GM10248 (cell line): Measurements from ENCODE around the gene AURKA.

Experiments used
- CTCF ChIA-PET: fragments of 300-600 bp; sonication (Branson Sonifier 250); formaldehyde crosslinking; extraction: SDS; loops from one replicate; lab custom pipeline; 2021; ENCODE audit warnings: antibody characterized with exemption; lab: Yijun Ruan, JAX
- POLR2A ChIA-PET: fragments of 350-650 bp; sonication (Branson Sonifier 250); formaldehyde crosslinking; extraction: SDS; loops from one replicate; lab custom pipeline; 2020; ENCODE audit warnings: antibody characterized with exemption; lab: Yijun Ruan, JAX
- DNase-seq: peaks from one replicate; pipeline ENCODE4 v3.0.0; 2012; ENCODE audit errors: extremely low spot score
- CTCF ChIP-seq: IDR thresholded peaks from 2 replicates; pipeline ENCODE4 v1.5.1; 2012; ENCODE audit warnings: mild to moderate bottlenecking, low read depth; ENCODE audit errors: extremely low read depth, missing control alignments, control extremely low read depth

The AURKA gene

GRCh38 chr20:56382696-56383095 lies 9.3 kb downstream of the AURKA start:
- ChIA-PET CTCF (interaction anchor here (0.7 to 1.8 kb wide), 5 partner anchors 8 to 18 kb away, joined by 3 to 5 read pairs (median 3); partner anchors contain the start of genes AURKA and CSTF1), POLR2A (no interaction called here)
- DNase-seq, result no peak
- TF ChIP-seq CTCF, result no peak

GRCh38 chr20:56381501-56381900 lies 10.5 kb downstream of the AURKA start:
- TF ChIP-seq CTCF, result no peak
- POLR2A ChIA-PET, result no interaction called here
- DNase-seq, result no peak
- CTCF ChIA-PET, result interaction anchor here (1.4 to 1.8 kb wide), 2 partner anchors 10 to 19 kb away, joined by 3 to 5 read pairs; no protein-coding TSS in a partner anchor

GRCh38 chr20:56380375-56380774 lies 11.6 kb downstream of the AURKA start:
- no peak for TF ChIP-seq CTCF
- ChIA-PET POLR2A (interaction anchor here (0.6 kb wide), 1 partner anchor 11 kb away, joined by 3 read pairs; the partner anchor contains the start of gene AURKA), CTCF (interaction anchor here (1.0 to 1.4 kb wide), 2 partner anchors 20 to 28 kb away, joined by 3 read pairs; no protein-coding TSS in a partner anchor)
- no peak for DNase-seq

GRCh38 chr20:56378386-56378785 lies 13.6 kb downstream of the AURKA start:
- POLR2A ChIA-PET, result no interaction called here
- no peak for DNase-seq
- TF ChIP-seq CTCF, result no peak
- CTCF ChIA-PET, result interaction anchor here (1.0 to 1.6 kb wide), 2 partner anchors 9 to 172 kb away, joined by 3 read pairs; no protein-coding TSS in a partner anchor

- no peak for DNase-seq
- CTCF ChIA-PET, result interaction anchor here (1.2 to 1.4 kb wide), 2 partner anchors 10 to 15 kb away, joined by 3 to 5 read pairs; partner anchors contain the start of genes AURKA and CSTF1
- POLR2A ChIA-PET, result no interaction called here
- no peak for TF ChIP-seq CTCF
These were observed 15.7 kb downstream of the AURKA start for GRCh38 chr20:56376331-56376730.

- ChIA-PET CTCF (interaction anchor here (1.0 to 2.2 kb wide), 2 partner anchors 13 to 24 kb away, joined by 3 to 8 read pairs; no protein-coding TSS in a partner anchor), POLR2A (no interaction called here)
- DNase-seq, result no peak
- TF ChIP-seq CTCF, result no peak
These were observed 18.1 kb downstream of the AURKA start for GRCh38 chr20:56373942-56374341.
